Nephron (organoid): ENCODE data around the gene TMEM238L.

Experiments used
- H3K27ac Mint-ChIP-seq, 3 experiments: 2 replicates each; pipeline ENCODE4 v1.8.0; 2020; ENCODE audit warnings: mixed read lengths in 3 of 3, mild to moderate bottlenecking in 2 of 3, moderate library complexity in 1 of 3
- H3K27me3 Mint-ChIP-seq: 2 replicates; pipeline ENCODE4 v1.8.0; 2021; ENCODE audit warnings: low read depth, mild to moderate bottlenecking, moderate library complexity, mixed read lengths
- H3K36me3 Mint-ChIP-seq: 2 replicates; pipeline ENCODE4 v1.8.0; 2020; ENCODE audit warnings: low read depth, mixed read lengths
- H3K4me1 Mint-ChIP-seq: 2 replicates; pipeline ENCODE4 v1.8.0; 2020; ENCODE audit warnings: mixed read lengths
- H3K4me3 Mint-ChIP-seq, 3 experiments: 2 replicates each; pipeline ENCODE4 v1.8.0; 2020; ENCODE audit warnings: mild to moderate bottlenecking in 3 of 3, mixed read lengths in 3 of 3, moderate library complexity in 2 of 3
- H3K9me3 Mint-ChIP-seq: 2 replicates; pipeline ENCODE4 v1.8.0; 2020; ENCODE audit warnings: mixed read lengths
- TF ChIP-seq, protein P1 (sequence below), 3 experiments: fragments of 200-600 bp; sonication (generic); IDR thresholded peaks; one replicate each; pipeline ENCODE4 v1.5.0; 2021; ENCODE audit warnings: antibody characterized with exemption in 3 of 3; ENCODE audit not compliant: unreplicated experiment in 3 of 3

The TMEM238L gene

DNA sequence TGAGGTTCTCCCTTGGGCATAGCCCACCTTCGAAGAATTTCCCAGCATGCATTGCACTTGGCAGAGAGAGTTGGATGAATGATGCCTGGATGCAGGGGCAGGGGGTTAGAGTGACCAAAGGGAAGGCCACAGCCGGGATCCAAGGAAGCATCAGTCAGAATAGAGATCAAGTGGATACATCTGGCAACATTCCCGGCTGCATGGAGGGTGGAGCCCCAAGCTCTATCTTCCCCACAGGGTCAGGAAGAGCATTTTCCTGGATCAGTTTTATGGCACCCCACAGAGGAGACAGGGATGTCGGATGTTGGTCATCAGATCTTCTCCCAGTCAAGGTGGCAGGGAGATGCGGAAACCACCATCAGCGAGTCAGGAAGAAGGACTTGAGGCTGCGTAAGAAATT, 21.0 kb upstream of the TMEM238L start:
- Mint-ChIP-seq H3K27me3 (peaks cover 5% of the 10 kb centered on the region), H3K4me1 (peaks cover 16% of the 10 kb centered on the region), H3K27ac (no peak overlapping the region), H3K9me3 (peaks cover 4% of the 10 kb centered on the region), H3K4me3 (no peak overlapping the region), H3K36me3 (no peaks in the 10 kb centered on the region)
- TF ChIP-seq, protein P1, sequence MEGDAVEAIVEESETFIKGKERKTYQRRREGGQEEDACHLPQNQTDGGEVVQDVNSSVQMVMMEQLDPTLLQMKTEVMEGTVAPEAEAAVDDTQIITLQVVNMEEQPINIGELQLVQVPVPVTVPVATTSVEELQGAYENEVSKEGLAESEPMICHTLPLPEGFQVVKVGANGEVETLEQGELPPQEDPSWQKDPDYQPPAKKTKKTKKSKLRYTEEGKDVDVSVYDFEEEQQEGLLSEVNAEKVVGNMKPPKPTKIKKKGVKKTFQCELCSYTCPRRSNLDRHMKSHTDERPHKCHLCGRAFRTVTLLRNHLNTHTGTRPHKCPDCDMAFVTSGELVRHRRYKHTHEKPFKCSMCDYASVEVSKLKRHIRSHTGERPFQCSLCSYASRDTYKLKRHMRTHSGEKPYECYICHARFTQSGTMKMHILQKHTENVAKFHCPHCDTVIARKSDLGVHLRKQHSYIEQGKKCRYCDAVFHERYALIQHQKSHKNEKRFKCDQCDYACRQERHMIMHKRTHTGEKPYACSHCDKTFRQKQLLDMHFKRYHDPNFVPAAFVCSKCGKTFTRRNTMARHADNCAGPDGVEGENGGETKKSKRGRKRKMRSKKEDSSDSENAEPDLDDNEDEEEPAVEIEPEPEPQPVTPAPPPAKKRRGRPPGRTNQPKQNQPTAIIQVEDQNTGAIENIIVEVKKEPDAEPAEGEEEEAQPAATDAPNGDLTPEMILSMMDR (IDR thresholded peaks at IDR 0.05; ENCODE audit: unreplicated experiment in 3 of 3), result no peak

DNA sequence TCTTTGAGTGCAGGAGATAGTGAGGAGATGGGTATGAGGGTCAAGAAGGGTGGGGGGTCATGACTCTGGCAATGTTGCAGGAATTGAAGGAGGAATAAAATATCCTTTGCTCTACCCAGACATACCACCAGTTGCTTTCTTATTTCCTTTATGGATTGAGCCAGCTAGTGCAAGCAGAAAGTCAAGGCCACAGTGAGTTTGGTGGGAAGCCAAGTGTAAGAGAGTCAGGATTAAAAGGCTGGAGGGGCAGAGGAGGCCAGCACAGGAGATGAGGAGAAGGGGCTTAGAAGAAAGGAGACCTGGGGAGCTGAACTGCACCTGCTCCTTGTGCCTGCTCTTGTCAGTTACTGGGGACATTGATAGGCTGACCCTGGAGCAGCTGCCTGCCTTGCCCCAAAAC, 17.9 kb upstream of the TMEM238L start:
- no peaks in the 10 kb centered on the region for H3K36me3 Mint-ChIP-seq
- H3K27ac Mint-ChIP-seq, result no peak overlapping the region
- TF ChIP-seq, protein P1 (IDR thresholded peaks at IDR 0.05; ENCODE audit: unreplicated experiment in 3 of 3), result no peak
- peaks cover 16% of the 10 kb centered on the region for H3K4me1 Mint-ChIP-seq
- peaks cover 5% of the 10 kb centered on the region for H3K27me3 Mint-ChIP-seq
- H3K9me3 Mint-ChIP-seq, result peaks cover 4% of the 10 kb centered on the region
- H3K4me3 Mint-ChIP-seq, result no peak overlapping the region

DNA sequence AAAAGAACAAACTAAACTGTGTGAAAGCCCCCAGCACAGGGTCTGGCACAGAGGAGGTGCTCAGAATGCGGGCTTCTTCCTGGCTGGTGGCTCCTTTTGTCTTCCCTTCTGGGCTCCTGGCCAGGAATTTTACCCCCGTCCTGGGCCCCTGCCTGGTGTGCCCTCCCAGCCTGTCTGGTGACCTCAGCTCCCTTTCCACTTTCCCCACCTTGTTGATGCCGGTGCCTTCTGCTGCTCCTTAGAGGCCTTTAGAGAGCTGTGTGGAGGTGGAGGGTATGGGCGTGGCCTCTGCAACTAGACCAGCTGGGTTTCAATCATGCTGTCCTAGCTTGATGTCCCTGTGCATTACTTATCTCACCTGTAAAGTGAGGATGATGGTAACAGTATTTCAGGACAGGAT, 17.2 kb upstream of the TMEM238L start:
- H3K27me3 Mint-ChIP-seq, result peaks cover 5% of the 10 kb centered on the region
- peaks cover 16% of the 10 kb centered on the region for H3K4me1 Mint-ChIP-seq
- H3K4me3 Mint-ChIP-seq, result no peak overlapping the region
- TF ChIP-seq, protein P1 (IDR thresholded peaks at IDR 0.05; ENCODE audit: unreplicated experiment in 3 of 3), result no peak
- no peaks in the 10 kb centered on the region for H3K36me3 Mint-ChIP-seq
- peaks cover 4% of the 10 kb centered on the region for H3K9me3 Mint-ChIP-seq
- no peak overlapping the region for H3K27ac Mint-ChIP-seq

DNA sequence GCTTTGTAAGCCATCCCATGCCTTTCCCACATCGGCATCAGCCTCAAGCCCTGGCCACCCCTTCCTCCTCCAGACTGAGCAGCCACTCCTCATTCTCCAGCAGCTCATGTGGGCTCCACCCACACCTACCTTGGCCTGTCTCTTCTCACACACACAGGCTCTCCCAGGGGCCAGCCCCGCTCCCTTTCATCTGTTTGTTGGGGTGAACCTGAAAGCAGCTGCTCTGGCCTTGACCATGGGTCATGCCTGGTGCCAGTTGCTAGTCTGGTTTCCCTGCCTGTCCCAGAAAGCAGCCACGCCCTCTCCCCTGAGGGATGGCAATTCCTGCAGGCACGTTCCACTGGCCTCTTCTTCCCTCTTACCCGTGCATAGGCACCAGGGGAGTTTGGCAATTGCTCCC, 11.4 kb upstream of the TMEM238L start:
- H3K9me3 Mint-ChIP-seq, result no peaks in the 10 kb centered on the region
- no peak overlapping the region for H3K4me3 Mint-ChIP-seq
- no peak overlapping the region for H3K27ac Mint-ChIP-seq
- H3K27me3 Mint-ChIP-seq, result no peaks in the 10 kb centered on the region
- TF ChIP-seq, protein P1 (IDR thresholded peaks at IDR 0.05; ENCODE audit: unreplicated experiment in 3 of 3), result no peak
- no peaks in the 10 kb centered on the region for H3K36me3 Mint-ChIP-seq
- H3K4me1 Mint-ChIP-seq, result peaks cover 14% of the 10 kb centered on the region

DNA sequence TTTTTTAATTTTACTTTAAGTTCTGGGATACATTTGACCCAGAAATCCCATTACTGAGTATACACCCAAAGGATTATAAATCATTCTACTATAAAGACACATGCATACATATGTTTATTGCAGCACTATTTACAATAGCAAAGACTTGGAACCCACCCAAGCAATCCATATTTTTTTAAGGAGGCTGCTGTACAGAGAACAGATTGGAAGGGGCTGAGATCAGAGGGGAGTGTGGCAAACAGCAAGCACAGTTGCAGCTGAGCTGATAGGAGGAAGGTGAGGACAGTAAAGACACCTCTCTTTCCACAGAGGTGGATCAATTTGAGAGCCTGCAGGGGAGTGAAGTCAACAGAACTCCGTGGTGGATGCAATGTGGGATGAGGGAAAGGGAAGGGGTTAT, 10.2 kb upstream of the TMEM238L start:
- TF ChIP-seq, protein P1 (IDR thresholded peaks at IDR 0.05; ENCODE audit: unreplicated experiment in 3 of 3), result no peak
- Mint-ChIP-seq H3K9me3 (no peaks in the 10 kb centered on the region), H3K4me3 (no peak overlapping the region), H3K27ac (peak overlapping the region in 1 of 3 experiments; percentile 30), H3K36me3 (no peaks in the 10 kb centered on the region), H3K27me3 (peaks cover 5% of the 10 kb centered on the region), H3K4me1 (peaks cover 14% of the 10 kb centered on the region)

DNA sequence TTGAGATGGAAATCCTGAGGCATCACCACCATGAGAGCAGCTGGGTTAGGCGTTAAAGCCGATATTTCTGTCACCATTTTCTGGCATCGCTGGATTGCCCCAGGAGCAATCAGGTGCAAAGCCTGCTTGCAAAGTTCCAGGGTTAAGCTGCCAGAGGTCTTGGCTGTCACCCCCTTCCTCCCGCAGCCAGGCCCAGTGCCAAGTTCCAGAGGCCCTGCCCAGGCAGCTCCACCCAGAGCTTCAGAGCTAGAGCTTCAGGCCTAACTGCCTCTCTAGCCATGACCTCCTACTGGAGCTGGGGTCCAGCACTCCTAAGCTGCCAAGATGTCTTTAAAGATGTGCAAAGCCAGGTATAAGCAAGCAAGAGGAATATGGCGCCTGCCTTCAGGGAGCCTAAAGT, 8.8 kb upstream of the TMEM238L start:
- peaks cover 14% of the 10 kb centered on the region for H3K4me1 Mint-ChIP-seq
- TF ChIP-seq, protein P1 (IDR thresholded peaks at IDR 0.05; ENCODE audit: unreplicated experiment in 3 of 3), result no peak
- no peaks in the 10 kb centered on the region for H3K36me3 Mint-ChIP-seq
- no peaks in the 10 kb centered on the region for H3K9me3 Mint-ChIP-seq
- no peak overlapping the region for H3K27ac Mint-ChIP-seq
- H3K4me3 Mint-ChIP-seq, result no peak overlapping the region
- peaks cover 14% of the 10 kb centered on the region for H3K27me3 Mint-ChIP-seq
